Mammary epithelial cell (primary cell): Measurements from ENCODE around the gene USP40.

ENCODE experiments used
- EZH2 ChIP-seq: IDR thresholded peaks from 2 replicates; pipeline ENCODE4 v1.6.1; 2012; ENCODE audit warnings: low read length, inconsistent platforms, borderline replicate concordance
- TF ChIP-seq, protein P1 (sequence below), 2 donors: IDR thresholded peaks in 1 of 2; conservative IDR thresholded peaks in 1 of 2; 2 replicates each; pipeline ENCODE4 v1.5.1; 2011 to 2012; ENCODE audit warnings: inconsistent platforms in 2 of 2, low read length in 2 of 2, mild to moderate bottlenecking in 2 of 2, control low read depth in 1 of 2, low read depth in 1 of 2; ENCODE audit not compliant: insufficient read depth in 1 of 2; ENCODE audit errors: extremely low read depth in 1 of 2

- no peak for TF ChIP-seq EZH2
- TF ChIP-seq, protein P1, sequence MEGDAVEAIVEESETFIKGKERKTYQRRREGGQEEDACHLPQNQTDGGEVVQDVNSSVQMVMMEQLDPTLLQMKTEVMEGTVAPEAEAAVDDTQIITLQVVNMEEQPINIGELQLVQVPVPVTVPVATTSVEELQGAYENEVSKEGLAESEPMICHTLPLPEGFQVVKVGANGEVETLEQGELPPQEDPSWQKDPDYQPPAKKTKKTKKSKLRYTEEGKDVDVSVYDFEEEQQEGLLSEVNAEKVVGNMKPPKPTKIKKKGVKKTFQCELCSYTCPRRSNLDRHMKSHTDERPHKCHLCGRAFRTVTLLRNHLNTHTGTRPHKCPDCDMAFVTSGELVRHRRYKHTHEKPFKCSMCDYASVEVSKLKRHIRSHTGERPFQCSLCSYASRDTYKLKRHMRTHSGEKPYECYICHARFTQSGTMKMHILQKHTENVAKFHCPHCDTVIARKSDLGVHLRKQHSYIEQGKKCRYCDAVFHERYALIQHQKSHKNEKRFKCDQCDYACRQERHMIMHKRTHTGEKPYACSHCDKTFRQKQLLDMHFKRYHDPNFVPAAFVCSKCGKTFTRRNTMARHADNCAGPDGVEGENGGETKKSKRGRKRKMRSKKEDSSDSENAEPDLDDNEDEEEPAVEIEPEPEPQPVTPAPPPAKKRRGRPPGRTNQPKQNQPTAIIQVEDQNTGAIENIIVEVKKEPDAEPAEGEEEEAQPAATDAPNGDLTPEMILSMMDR (conservative IDR thresholded peaks at IDR 0.05 in 1 of 2, IDR thresholded peaks at IDR 0.05 in 1 of 2; ENCODE audit: extremely low read depth in 1 of 2, insufficient read depth in 1 of 2, low read depth in 1 of 2, low read length in 2 of 2) = no peak
Observed at GRCh38 chr2:233611284-233611683, 44.7 kb upstream of the USP40 start.
